GM15510 (cell line): ENCODE results near the gene ALOX5.

ENCODE experiments used
- POLR2A ChIP-seq: IDR thresholded peaks from 3 replicates; pipeline ENCODE4 v1.6.1; 2011; ENCODE audit warnings: borderline replicate concordance; ENCODE audit not compliant: insufficient read length; ENCODE audit errors: extremely low read depth

The ALOX5 gene

DNA sequence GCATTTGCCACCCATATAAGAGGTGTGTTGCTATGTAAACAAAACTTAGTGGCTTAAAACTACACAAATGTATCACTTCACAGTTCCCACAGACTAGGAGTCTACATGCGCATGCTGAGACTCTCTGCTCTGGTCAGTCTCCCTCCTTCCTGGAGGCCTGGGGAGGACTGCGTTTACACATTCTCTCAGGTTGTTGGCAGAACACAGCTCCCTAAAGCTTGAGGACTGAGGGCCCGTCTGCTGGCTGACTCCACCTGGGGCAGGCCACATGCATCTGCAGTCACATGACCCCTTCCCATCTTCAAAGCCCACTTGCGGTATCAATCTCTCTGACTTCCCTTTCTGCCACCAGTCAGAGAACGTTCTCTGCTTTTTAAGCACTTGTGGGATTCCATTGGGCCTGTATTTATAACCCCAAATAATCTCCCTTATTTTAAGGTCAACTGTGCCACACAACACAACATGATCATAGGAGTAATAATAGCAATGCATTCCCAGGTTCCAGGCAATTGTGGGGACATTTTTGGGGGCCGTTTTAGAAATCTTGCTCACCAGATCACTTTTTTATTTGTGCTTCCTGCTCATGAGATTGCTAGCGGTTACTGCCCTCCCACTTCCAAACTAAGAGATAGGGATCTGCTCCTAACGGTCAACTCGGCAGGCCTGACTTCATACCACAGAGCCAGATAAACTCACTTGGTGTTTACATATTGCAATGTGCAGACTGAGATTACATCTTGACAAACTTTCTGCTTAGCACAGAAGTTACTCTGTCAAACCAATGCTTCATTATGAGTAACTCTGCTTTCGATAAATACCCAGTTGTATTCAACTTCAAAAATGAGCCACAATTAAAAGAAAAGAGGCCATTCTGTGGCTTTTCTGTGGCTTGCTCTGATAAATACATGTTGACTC lies 96.3 kb downstream of the ALOX5 start:
- TF ChIP-seq POLR2A: no peak

DNA sequence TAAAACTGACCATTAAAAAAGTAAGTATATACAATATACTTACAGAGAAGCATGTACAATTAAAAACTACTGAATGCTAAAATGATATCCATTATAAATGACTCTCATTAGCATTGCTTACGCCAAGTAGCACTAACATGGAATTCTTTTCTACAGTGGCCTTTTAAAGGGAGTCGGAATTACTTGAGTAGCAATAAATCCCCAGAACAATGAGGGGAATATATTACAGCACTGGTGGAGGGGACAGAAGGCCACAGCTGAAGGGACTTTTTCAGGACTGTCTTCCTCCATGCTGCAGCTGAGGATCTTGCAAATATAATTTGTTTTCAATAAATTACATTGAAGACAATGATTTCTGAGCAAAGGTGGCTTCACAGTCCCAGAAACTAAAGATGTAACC lies 97.0 kb downstream of the ALOX5 start:
- no peak for TF ChIP-seq POLR2A

DNA sequence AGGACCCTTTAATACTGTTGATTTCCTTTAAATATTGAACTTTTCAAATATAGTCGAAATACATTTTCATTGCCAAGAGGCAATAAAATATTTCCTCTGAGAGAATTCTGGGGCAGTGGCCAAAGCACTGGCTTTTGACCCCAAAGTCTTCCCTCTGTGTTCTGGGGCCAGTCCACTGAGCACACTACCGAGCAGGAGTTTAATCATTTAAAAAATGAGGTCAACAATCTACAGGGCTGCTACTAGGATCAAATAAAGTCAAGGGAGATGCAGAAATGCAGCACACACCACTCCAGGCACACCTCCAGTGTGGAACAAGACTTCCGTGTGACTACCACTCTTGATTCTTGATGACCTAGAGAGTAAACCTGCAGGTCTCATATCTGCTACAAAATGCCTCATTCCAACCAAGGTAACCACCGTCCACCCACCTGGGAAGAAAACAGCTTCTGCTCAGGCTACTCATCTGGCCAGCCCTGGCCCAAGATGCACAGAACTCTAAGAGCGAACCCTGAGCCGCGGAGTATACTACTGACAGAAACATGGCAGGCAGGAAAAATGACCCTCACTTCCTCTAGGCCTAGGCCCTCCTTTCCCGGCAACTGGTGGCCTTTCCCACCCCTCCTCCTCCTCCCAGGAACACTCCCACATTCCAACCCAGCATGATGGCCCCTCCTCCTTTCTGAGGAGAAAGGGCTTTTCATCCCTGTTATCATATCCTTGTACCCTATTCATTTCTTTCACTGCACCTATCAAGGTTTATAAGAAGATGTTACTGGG lies 97.7 kb downstream of the ALOX5 start:
- TF ChIP-seq POLR2A: no peak

DNA sequence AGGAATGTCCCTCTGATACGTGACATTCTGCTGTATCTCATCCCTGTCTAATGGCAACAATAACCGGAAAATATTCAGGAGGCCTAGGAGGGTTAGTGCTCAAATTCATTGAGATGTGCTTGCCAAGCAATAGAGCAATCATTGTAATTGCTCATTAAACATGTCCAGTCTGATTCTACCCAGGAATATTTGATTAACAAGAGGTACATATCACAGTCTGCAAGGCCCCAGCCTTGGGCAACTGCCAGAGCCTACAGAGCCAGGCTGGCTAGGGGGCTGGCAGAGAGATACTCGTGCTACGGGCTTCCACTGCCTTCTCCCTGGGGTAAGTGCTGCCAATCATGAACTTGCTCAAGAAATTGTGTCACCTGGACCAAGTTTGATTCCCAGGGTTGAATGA lies 99.1 kb downstream of the ALOX5 start:
- no peak for TF ChIP-seq POLR2A

DNA sequence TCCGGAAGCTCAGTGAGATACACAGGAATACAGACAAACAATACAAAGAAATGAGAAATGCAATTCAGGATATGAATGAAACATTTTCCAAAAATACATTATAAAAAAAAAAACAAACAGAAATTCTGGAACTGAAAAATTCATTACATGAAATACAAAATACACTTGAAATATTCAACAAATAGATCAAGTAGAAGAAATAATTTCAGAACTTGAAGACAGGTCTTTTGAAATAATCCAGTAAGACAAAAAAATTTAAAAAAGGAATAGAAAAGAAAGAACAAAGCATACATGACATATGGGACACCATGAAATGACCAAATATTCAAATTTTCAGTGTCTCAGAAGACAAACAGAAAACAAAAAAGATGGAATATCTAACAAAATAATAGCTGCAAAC lies 102.5 kb downstream of the ALOX5 start:
- no peak for TF ChIP-seq POLR2A

DNA sequence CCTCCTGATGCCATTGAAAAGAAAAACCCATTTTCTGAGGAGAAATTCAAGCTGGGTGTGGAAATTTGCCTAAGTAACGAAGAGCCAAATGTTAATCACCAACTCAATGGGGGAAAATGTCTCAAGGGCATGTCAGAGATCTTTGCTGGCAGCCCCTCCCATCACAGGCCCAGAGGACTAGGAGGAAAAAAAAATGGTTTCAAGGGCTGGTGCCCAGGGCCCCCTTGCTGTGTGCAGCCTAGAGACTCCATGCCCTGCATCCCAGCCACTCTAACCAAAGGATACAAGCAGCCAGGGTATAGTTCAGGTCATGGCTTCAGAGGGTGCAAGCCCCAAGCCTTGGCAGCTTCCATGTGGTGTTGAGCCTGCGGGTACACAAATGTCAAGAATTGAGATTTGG lies 106.3 kb downstream of the ALOX5 start:
- TF ChIP-seq POLR2A: no peak

DNA sequence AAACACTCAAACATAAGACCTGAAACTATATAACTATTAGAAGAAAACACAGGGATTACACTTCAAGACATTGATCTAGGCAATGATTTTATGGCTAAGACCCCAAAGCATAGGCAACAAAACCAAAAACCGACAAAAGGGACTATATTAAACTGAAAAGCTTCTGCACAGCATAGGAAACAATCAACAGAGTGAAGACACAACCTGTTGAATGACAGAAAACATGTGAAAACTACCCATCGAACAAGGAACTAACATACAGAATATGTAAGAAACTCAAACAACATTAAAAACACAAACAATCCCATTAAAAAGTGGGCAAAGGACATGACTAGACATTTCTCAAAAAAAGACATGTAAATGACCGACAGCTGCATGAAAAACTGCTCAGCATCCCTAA lies 109.0 kb downstream of the ALOX5 start:
- no peak for TF ChIP-seq POLR2A

DNA sequence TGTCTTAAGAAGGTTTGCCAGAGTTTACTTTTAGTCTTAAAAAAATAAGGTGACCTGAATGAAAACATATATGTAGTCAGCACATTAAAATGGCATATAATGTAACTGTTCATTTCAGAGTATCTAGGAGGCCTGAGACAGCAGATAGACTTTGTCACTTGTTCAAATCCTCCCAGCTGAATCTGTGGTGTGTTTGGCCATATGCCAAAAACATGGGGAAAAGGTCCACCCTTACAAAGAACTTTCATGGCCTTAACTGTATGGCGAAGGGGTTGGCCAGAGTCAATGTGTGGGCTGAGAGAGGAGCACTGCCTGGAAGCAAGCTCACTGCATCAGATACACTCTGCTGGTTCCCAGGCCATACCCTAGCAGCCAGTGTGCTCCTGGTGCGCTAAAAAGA lies 113.7 kb downstream of the ALOX5 start:
- no peak for TF ChIP-seq POLR2A

DNA sequence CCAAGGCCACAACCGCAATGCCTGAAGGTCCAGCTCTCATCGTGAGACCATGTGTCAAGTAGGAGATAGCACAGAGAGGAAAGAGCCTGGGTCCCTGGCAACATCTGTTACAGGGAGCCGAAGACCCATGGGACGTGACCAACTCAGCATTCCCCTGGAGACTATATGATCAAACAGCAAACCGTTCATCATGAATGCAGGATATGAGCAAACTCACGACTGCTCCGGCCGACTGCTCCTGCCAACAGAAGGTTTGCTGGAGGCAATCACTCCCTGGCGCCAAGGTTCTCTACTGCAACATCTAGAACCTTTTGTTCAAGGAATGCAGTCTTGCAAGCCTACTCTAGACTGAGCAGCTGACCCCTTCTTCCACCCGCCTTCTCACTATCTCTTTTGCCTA lies 114.3 kb downstream of the ALOX5 start:
- no peak for TF ChIP-seq POLR2A

DNA sequence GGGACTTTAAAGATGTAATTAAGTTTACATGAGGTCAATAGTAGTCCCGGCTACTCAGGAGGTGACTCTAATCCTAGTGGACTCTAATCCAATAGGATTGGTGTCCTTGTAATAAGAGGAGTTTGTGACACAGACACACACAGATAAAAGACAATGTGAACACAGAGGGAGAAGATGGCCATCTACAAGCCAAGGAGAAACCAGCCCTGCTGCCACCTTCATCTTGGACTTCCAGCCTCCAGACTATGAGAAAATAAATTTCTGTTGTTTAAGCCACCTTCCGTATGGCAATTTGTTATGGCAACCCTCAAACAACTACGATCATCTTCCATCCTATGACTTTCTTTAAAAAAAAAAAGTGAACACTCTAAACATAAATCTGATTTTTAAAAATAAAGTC lies 116.3 kb downstream of the ALOX5 start:
- TF ChIP-seq POLR2A: no peak

DNA sequence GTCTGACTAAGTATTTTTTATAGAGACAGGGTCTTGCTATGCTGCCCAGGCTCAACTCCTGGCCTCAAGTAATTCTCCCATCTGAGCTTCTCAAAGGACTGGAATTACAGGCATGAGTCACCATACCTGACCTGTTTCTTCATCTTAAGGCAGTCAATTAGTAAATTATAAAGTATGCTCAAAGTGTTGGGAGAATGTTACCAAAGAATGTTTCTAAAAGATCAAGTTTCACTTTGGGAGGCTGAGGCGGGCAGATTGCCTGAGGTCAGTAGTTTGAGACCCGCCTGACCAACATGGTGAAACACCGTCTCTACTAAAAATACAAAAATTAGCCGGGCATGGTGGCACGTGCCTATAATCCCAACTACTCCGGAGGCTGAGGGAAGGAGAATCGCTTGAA lies 117.0 kb downstream of the ALOX5 start:
- TF ChIP-seq POLR2A: no peak
